SK-N-SH (cell line): Measurements from ENCODE around the gene GRIP2. TPM values are rescaled to one million over a fixed set of nuclear protein-coding genes. Genes with fewer than 3 reads are reported as not detected.

Experiments
- CTCF ChIA-PET: fragments of 300-600, 350-600 bp; formaldehyde crosslinking; extraction: SDS; loops from one replicate; lab custom pipeline; 2021; lab: Yijun Ruan, JAX
- POLR2A ChIA-PET: fragments of 350-600 bp; sonication (Branson Sonifier 250); formaldehyde crosslinking; extraction: SDS; loops from one replicate; lab custom pipeline; 2020; ENCODE audit warnings: antibody characterized with exemption, inconsistent platforms; lab: Yijun Ruan, JAX
- DNase-seq: peaks from one replicate; pipeline ENCODE4 v3.0.0; 2012
- H2AFZ ChIP-seq: fragments of 200-600 bp; sonication (generic); 2 replicates; pipeline ENCODE4 v1.8.1; 2016; ENCODE audit warnings: antibody characterized with exemption, mild to moderate bottlenecking, low read depth
- H3F3A ChIP-seq: fragments of 200-600 bp; sonication (generic); replicated peaks from 2 replicates; pipeline ENCODE3; 2016; ENCODE audit warnings: antibody characterized with exemption, mild to moderate bottlenecking; ENCODE audit not compliant: insufficient read depth
- H3K27ac ChIP-seq, 2 experiments: fragments of 200-500 bp in 1 of 2; fragments of 200-600 bp in 1 of 2; sonication (Bioruptor generic) in 1 of 2; sonication (generic), shearing (Covaris generic) in 1 of 2; 2 replicates each; pipeline versions ENCODE4 v1.5.1 to v1.6.1; 2014 to 2016; ENCODE audit warnings: low read depth in 2 of 2, inconsistent platforms in 1 of 2, low read length in 1 of 2, mild to moderate bottlenecking in 1 of 2, mixed read lengths in 1 of 2
- H3K27me3 ChIP-seq: fragments of 200-600 bp; sonication (generic), shearing (Covaris generic); 2 replicates; pipeline ENCODE4 v1.6.1; 2016; ENCODE audit warnings: mixed run types; ENCODE audit not compliant: insufficient read depth
- H3K36me3 ChIP-seq, 2 experiments: fragments of 200-500 bp in 1 of 2; fragments of 200-600 bp in 1 of 2; sonication (Bioruptor generic) in 1 of 2; sonication (generic) in 1 of 2; replicated peaks in 1 of 2; 2 replicates each; pipeline versions ENCODE3 to v1.5.1; 2014 to 2016; ENCODE audit warnings: low read length in 1 of 2, mild to moderate bottlenecking in 1 of 2; ENCODE audit not compliant: insufficient read depth in 2 of 2, control insufficient read depth in 1 of 2
- H3K4me1 ChIP-seq, 2 experiments: fragments of 200-500 bp in 1 of 2; fragments of 200-600 bp in 1 of 2; sonication (Bioruptor generic) in 1 of 2; sonication (generic), shearing (Covaris generic) in 1 of 2; 2 replicates each; pipeline versions ENCODE4 v1.5.1 to v1.6.1; 2014 to 2016; ENCODE audit warnings: low read depth in 1 of 2, low read length in 1 of 2, mixed run types in 1 of 2; ENCODE audit not compliant: insufficient read depth in 2 of 2, control insufficient read depth in 1 of 2
- H3K4me2 ChIP-seq: fragments of 200-600 bp; sonication (generic), shearing (Covaris generic); 2 replicates; pipeline ENCODE4 v1.6.1; 2017; ENCODE audit warnings: mixed run types
- H3K4me3 ChIP-seq, 2 experiments: fragments of 200-500 bp in 1 of 2; fragments of 200-600 bp in 1 of 2; sonication (Bioruptor generic) in 1 of 2; sonication (generic), shearing (Covaris generic) in 1 of 2; 2 replicates each; pipeline versions ENCODE4 v1.5.1 to v1.8.1; 2014 to 2016; ENCODE audit warnings: low read depth in 2 of 2, inconsistent platforms in 1 of 2, low read length in 1 of 2, mild to moderate bottlenecking in 1 of 2, mixed read lengths in 1 of 2, moderate library complexity in 1 of 2
- H3K79me2 ChIP-seq: fragments of 200-600 bp; sonication (generic); 2 replicates; pipeline ENCODE4 v1.8.1; 2017; ENCODE audit warnings: mild to moderate bottlenecking; ENCODE audit not compliant: insufficient read depth
- H3K9ac ChIP-seq: fragments of 200-600 bp; sonication (generic); 2 replicates; pipeline ENCODE4 v1.6.1; 2017; ENCODE audit warnings: mixed run types
- H3K9me2 ChIP-seq: fragments of 200-600 bp; sonication (generic); 2 replicates; pipeline ENCODE4 v1.6.1; 2017; ENCODE audit warnings: mixed run types
- H3K9me3 ChIP-seq: fragments of 200-600 bp; sonication (generic); 2 replicates; pipeline ENCODE4 v1.6.1; 2017; ENCODE audit warnings: mixed run types, mild to moderate bottlenecking, moderate library complexity
- H4K20me1 ChIP-seq: fragments of 200-600 bp; sonication (generic); 2 replicates; pipeline ENCODE4 v1.6.1; 2017; ENCODE audit warnings: mild to moderate bottlenecking, mixed run types; ENCODE audit not compliant: insufficient read depth
- FOXJ3 ChIP-seq: sonication (generic); formaldehyde crosslinking; IDR thresholded peaks from 2 replicates; pipeline ENCODE4 v1.5.1; 2020; ENCODE audit warnings: mild to moderate bottlenecking, missing genetic modification reagents
- JUND ChIP-seq: IDR thresholded peaks from 2 replicates; pipeline ENCODE4 v1.4.0; 2012
- MXI1 ChIP-seq: IDR thresholded peaks from 2 replicates; pipeline ENCODE4 v1.6.1; 2012; ENCODE audit warnings: mild to moderate bottlenecking, low read depth, low read length, improper control_type of control experiment
- RAD21 ChIP-seq: IDR thresholded peaks from 2 replicates; pipeline ENCODE4 v1.6.1; 2012; ENCODE audit warnings: mild to moderate bottlenecking, low read length
- SIN3A ChIP-seq: IDR thresholded peaks from 2 replicates; pipeline ENCODE4 v1.6.1; 2012; ENCODE audit warnings: low read depth, mild to moderate bottlenecking, low read length, moderate library complexity, borderline replicate concordance
- TEAD4 ChIP-seq: IDR thresholded peaks from 2 replicates; pipeline ENCODE4 v1.4.0; 2012; ENCODE audit warnings: mild to moderate bottlenecking, borderline replicate concordance; ENCODE audit not compliant: insufficient read depth
- WGBS: methylation state at CpG from one replicate; pipeline ENCODE4 v1.1.6; 2017; ENCODE audit warnings: low lambda C conversion rate; 5-methylcytosine and 5-hydroxymethylcytosine counted together
- polyA plus RNA-seq, 3 experiments: library from polyadenylated mRNA; depleted of rRNA; stranded (reverse); fragments of >200 nt; gene quantifications; 2 replicates each; pipeline ENCODE4 v1.2.3, GENCODE V29; 2012
- TF ChIP-seq, protein P1 (sequence below): fragments of 200-600 bp; sonication (generic); IDR thresholded peaks from 2 replicates; pipeline ENCODE4 v1.6.1; 2017; ENCODE audit warnings: antibody characterized with exemption, mild to moderate bottlenecking, moderate library complexity
- TF ChIP-seq, protein P2 (sequence below): fragments of 150-350 bp; IDR thresholded peaks from 2 replicates; pipeline ENCODE4 v1.6.1; 2016; ENCODE audit warnings: mild to moderate bottlenecking, low read depth, low read length
- TF ChIP-seq, protein P3 (sequence below): IDR thresholded peaks from 2 replicates; pipeline ENCODE4 v1.4.0; 2012; ENCODE audit warnings: low read depth, borderline replicate concordance
- TF ChIP-seq, protein P4 (sequence below): IDR thresholded peaks from 2 replicates; pipeline ENCODE4 v1.4.0; 2012; ENCODE audit warnings: low read depth, borderline replicate concordance
- TF ChIP-seq, protein P5 (sequence below): IDR thresholded peaks from 2 replicates; pipeline ENCODE4; 2012

Gene GRIP2
- polyA plus RNA-seq, 1 of the 3 experiments (the other 2 are of a cell fraction), result 0.15 TPM

DNA sequence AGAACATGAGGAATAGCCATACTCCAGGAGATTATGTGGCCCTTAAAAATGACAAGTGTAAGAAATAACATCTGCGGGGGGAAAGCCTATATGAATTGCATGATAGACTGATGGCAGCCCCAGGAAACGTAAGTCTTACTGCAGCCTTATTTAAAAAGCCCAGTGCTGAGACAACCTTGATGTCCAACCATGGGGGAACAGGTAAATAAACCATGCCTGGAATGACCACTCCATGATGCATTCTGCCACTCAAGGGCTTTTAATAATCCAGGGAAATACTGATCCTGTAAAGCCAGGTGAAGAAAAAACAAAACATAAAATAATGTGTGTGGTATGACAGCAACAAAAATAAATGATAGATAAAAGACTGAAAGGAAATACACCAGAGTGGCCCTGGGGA is 46.5 kb upstream of the GRIP2 start:
- WGBS, result 76% methylated on average over 2 of the region's 2 CpGs
- Histone ChIP-seq H2AFZ (no peak overlapping the region), H3K4me2 (no peak overlapping the region), H3K4me1 (peaks cover 9 to 13% of the 10 kb centered on the region in 2 experiments; a peak in 2 of 4 replicates), H3K27me3 (no peaks in the 10 kb centered on the region; the same call in 1 of the 2 replicates), H3K79me2 (no peaks in the 10 kb centered on the region), H3K9ac (no peak overlapping the region), H3K4me3 (no peak overlapping the region), H3K9me2 (no peaks in the 10 kb centered on the region), H3F3A (no peaks in the 10 kb centered on the region), H3K9me3 (no peaks in the 10 kb centered on the region), H3K36me3 (no peaks in the 10 kb centered on the region), H4K20me1 (no peaks in the 10 kb centered on the region), H3K27ac (no peak overlapping the region)
- TF ChIP-seq, protein P1, sequence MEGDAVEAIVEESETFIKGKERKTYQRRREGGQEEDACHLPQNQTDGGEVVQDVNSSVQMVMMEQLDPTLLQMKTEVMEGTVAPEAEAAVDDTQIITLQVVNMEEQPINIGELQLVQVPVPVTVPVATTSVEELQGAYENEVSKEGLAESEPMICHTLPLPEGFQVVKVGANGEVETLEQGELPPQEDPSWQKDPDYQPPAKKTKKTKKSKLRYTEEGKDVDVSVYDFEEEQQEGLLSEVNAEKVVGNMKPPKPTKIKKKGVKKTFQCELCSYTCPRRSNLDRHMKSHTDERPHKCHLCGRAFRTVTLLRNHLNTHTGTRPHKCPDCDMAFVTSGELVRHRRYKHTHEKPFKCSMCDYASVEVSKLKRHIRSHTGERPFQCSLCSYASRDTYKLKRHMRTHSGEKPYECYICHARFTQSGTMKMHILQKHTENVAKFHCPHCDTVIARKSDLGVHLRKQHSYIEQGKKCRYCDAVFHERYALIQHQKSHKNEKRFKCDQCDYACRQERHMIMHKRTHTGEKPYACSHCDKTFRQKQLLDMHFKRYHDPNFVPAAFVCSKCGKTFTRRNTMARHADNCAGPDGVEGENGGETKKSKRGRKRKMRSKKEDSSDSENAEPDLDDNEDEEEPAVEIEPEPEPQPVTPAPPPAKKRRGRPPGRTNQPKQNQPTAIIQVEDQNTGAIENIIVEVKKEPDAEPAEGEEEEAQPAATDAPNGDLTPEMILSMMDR, result no peak
- TF ChIP-seq SIN3A, result no peak
- no peak for TF ChIP-seq MXI1
- TF ChIP-seq, protein P2, sequence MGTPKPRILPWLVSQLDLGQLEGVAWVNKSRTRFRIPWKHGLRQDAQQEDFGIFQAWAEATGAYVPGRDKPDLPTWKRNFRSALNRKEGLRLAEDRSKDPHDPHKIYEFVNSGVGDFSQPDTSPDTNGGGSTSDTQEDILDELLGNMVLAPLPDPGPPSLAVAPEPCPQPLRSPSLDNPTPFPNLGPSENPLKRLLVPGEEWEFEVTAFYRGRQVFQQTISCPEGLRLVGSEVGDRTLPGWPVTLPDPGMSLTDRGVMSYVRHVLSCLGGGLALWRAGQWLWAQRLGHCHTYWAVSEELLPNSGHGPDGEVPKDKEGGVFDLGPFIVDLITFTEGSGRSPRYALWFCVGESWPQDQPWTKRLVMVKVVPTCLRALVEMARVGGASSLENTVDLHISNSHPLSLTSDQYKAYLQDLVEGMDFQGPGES, result no peak
- no peak for TF ChIP-seq JUND
- TF ChIP-seq RAD21, result no peak
- TF ChIP-seq, protein P3, sequence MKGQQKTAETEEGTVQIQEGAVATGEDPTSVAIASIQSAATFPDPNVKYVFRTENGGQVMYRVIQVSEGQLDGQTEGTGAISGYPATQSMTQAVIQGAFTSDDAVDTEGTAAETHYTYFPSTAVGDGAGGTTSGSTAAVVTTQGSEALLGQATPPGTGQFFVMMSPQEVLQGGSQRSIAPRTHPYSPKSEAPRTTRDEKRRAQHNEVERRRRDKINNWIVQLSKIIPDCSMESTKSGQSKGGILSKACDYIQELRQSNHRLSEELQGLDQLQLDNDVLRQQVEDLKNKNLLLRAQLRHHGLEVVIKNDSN, result no peak
- TF ChIP-seq, protein P4, sequence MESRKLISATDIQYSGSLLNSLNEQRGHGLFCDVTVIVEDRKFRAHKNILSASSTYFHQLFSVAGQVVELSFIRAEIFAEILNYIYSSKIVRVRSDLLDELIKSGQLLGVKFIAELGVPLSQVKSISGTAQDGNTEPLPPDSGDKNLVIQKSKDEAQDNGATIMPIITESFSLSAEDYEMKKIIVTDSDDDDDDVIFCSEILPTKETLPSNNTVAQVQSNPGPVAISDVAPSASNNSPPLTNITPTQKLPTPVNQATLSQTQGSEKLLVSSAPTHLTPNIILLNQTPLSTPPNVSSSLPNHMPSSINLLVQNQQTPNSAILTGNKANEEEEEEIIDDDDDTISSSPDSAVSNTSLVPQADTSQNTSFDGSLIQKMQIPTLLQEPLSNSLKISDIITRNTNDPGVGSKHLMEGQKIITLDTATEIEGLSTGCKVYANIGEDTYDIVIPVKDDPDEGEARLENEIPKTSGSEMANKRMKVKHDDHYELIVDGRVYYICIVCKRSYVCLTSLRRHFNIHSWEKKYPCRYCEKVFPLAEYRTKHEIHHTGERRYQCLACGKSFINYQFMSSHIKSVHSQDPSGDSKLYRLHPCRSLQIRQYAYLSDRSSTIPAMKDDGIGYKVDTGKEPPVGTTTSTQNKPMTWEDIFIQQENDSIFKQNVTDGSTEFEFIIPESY, result no peak
- ChIA-PET CTCF (no interaction called here), POLR2A (no interaction called here)
- DNase-seq, result no peak

DNA sequence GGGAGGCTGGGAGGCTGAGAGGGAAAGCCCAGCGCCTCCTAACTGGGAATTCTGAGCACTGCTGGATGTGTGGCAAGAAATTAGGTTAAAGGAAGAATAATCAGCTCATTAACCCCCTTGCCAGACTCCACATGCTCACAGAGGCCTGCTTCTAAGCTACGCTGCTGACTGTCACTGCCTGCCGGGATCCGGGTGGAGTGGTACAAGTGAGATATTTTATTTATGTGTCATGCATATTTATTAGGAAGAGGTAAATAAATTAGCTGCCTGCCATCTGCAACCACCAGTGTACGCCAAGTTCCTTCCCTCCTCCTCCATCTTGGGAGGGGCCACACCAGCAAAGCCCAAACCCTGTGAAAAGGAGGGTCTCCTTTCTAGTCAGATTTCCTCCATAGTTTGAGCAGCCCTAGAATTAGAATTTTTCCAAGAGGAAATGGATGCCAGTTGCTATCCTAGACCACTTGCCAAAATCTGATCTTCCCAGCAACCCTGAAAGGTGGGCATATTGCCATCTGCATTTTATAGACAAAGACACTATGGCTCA is 43.5 kb upstream of the GRIP2 start:
- no peak for DNase-seq
- H2AFZ ChIP-seq, result no peak overlapping the region
- no peaks in the 10 kb centered on the region for H3F3A ChIP-seq
- ChIA-PET CTCF (interaction anchor here (1.2 kb wide), 1 partner anchor 36 kb away, joined by 3 read pairs; no protein-coding TSS in a partner anchor), POLR2A (no interaction called here)
- H3K79me2 ChIP-seq, result no peaks in the 10 kb centered on the region
- no peaks in the 10 kb centered on the region for H3K36me3 ChIP-seq
- no peaks in the 10 kb centered on the region for H3K9me3 ChIP-seq
- TF ChIP-seq TEAD4 (no peak), FOXJ3 (CRISPR knock-in tag) (no peak)
- TF ChIP-seq, protein P5, sequence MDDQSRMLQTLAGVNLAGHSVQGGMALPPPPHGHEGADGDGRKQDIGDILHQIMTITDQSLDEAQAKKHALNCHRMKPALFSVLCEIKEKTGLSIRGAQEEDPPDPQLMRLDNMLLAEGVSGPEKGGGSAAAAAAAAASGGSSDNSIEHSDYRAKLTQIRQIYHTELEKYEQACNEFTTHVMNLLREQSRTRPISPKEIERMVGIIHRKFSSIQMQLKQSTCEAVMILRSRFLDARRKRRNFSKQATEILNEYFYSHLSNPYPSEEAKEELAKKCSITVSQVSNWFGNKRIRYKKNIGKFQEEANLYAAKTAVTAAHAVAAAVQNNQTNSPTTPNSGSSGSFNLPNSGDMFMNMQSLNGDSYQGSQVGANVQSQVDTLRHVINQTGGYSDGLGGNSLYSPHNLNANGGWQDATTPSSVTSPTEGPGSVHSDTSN, result no peak
- TF ChIP-seq, protein P2, result no peak
- 71% methylated on average over 4 of the region's 5 CpGs for WGBS
- no peaks in the 10 kb centered on the region for H3K9me2 ChIP-seq
- H3K4me2 ChIP-seq, result no peak overlapping the region
- H4K20me1 ChIP-seq, result no peaks in the 10 kb centered on the region
- H3K27me3 ChIP-seq, result no peaks in the 10 kb centered on the region; the same call in 1 of the 2 replicates
- no peak overlapping the region for H3K9ac ChIP-seq
- H3K27ac ChIP-seq, result no peak overlapping the region
- peaks cover 9 to 13% of the 10 kb centered on the region in 2 experiments; a peak in 2 of 4 replicates for H3K4me1 ChIP-seq
- H3K4me3 ChIP-seq, result no peak overlapping the region
